H1 (cell line): ENCODE results near the gene MGLL. TPM values are rescaled to one million over a fixed set of nuclear protein-coding genes. Genes with fewer than 3 reads are reported as not detected.

Source experiments
- CTCF ChIA-PET: fragments of 300-600 bp; sonication (Branson Sonifier 250); formaldehyde crosslinking; loops from one replicate; lab custom pipeline; 2021; ENCODE audit not compliant: partially characterized antibody; lab: Charles Lee
- POLR2A ChIA-PET: fragments of 300-600 bp; sonication (Branson Sonifier 250); formaldehyde crosslinking; loops from one replicate; lab custom pipeline; 2021; ENCODE audit warnings: inconsistent platforms; ENCODE audit not compliant: partially characterized antibody; lab: Charles Lee
- DNase-seq, 2 experiments: peaks; one replicate each; pipeline versions ENCODE4 v3.0.0 to v3.0.0-alpha.2; 2010 to 2022; ENCODE audit warnings: low spot score in 2 of 2, low read depth in 1 of 2, mixed read lengths in 1 of 2
- FAIRE-seq: peaks from 2 replicates; lab custom pipeline; 2011; peaks lifted over from hg19 to GRCh38; lab: Jason Lieb, UNC
- H2AFZ ChIP-seq: 2 replicates; pipeline ENCODE4 v1.8.1; 2012; ENCODE audit warnings: low read length, inconsistent platforms
- H2AK5ac ChIP-seq: 2 replicates; pipeline ENCODE4 v1.6.1; 2013; ENCODE audit warnings: low read depth, low read length
- H2BK120ac ChIP-seq: replicated peaks from 2 replicates; pipeline ENCODE3; 2013; ENCODE audit warnings: low read depth, low read length, inconsistent platforms
- H2BK12ac ChIP-seq: 2 replicates; pipeline ENCODE4 v1.6.1; 2013; ENCODE audit warnings: low read depth, low read length
- H2BK15ac ChIP-seq: 2 replicates; pipeline ENCODE4 v1.6.1; 2013; ENCODE audit warnings: low read length
- H2BK20ac ChIP-seq: 2 replicates; pipeline ENCODE4 v1.6.1; 2013; ENCODE audit warnings: low read length
- H2BK5ac ChIP-seq: 2 replicates; pipeline ENCODE4 v1.6.1; 2013; ENCODE audit warnings: low read depth, low read length
- H3K14ac ChIP-seq: 2 replicates; pipeline ENCODE4 v1.6.1; 2013; ENCODE audit warnings: inconsistent platforms; ENCODE audit not compliant: insufficient read length
- H3K18ac ChIP-seq: 2 replicates; pipeline ENCODE4 v1.6.1; 2013; ENCODE audit warnings: low read length; ENCODE audit errors: extremely low read depth
- H3K23ac ChIP-seq: 2 replicates; pipeline ENCODE4 v1.6.1; 2013; ENCODE audit warnings: inconsistent platforms; ENCODE audit not compliant: insufficient read length
- H3K23me2 ChIP-seq: 2 replicates; pipeline ENCODE4 v1.6.1; 2013; ENCODE audit warnings: low read depth, low read length
- H3K27ac ChIP-seq: 2 replicates; pipeline ENCODE4 v1.6.1; 2011; ENCODE audit warnings: low read depth, low read length, inconsistent platforms
- H3K27me3 ChIP-seq, 4 experiments: replicated peaks in 1 of 4; 1 replicate in 1 of 4; 2 replicates in 3 of 4; pipeline versions ENCODE4 v1.6.1 to v1.8.1; 2011 to 2013; ENCODE audit warnings: low read length in 3 of 4, mild to moderate bottlenecking in 3 of 4, inconsistent platforms in 2 of 4, mixed read lengths in 2 of 4, moderate library complexity in 1 of 4; ENCODE audit not compliant: control insufficient read depth in 3 of 4, insufficient read depth in 3 of 4; ENCODE audit errors: extremely low read depth in 1 of 4
- H3K36me3 ChIP-seq, 4 experiments: 2 replicates each; pipeline versions ENCODE4 v1.6.1 to v1.8.1; 2011 to 2013; ENCODE audit warnings: mild to moderate bottlenecking in 4 of 4, low read length in 3 of 4, moderate library complexity in 2 of 4, control low read depth in 1 of 4, inconsistent platforms in 1 of 4; ENCODE audit not compliant: insufficient read depth in 4 of 4, control insufficient read depth in 2 of 4
- H3K4ac ChIP-seq: replicated peaks from 2 replicates; pipeline ENCODE3; 2013; ENCODE audit warnings: low read length, low read depth, mixed read lengths, inconsistent platforms; ENCODE audit not compliant: insufficient read length
- H3K4me1 ChIP-seq, 4 experiments: replicated peaks in 1 of 4; 1 replicate in 1 of 4; 2 replicates in 3 of 4; pipeline versions ENCODE4 v1.6.1 to v1.8.1; 2011 to 2013; ENCODE audit warnings: low read length in 3 of 4, inconsistent platforms in 2 of 4, mixed read lengths in 1 of 4; ENCODE audit not compliant: insufficient read depth in 4 of 4, control insufficient read depth in 3 of 4
- H3K4me2 ChIP-seq, 2 experiments: 2 replicates each; pipeline versions ENCODE4 v1.6.1 to v1.8.1; 2011 to 2013; ENCODE audit warnings: low read depth in 2 of 2, low read length in 2 of 2, control low read depth in 1 of 2, inconsistent platforms in 1 of 2, mild to moderate bottlenecking in 1 of 2; ENCODE audit not compliant: insufficient read depth in 1 of 2
- H3K4me3 ChIP-seq, 4 experiments: fragments of 200-600, 300-600 bp in 1 of 4; sonication (generic), shearing (Covaris generic), sonication (Bioruptor Twin) in 1 of 4; 2 replicates each; pipeline versions ENCODE4 v1.5.1 to v1.8.1; 2011 to 2016; ENCODE audit warnings: low read length in 4 of 4, low read depth in 3 of 4, control low read depth in 2 of 4, inconsistent platforms in 2 of 4, mild to moderate bottlenecking in 2 of 4, mixed read lengths in 1 of 4, moderate library complexity in 1 of 4; ENCODE audit not compliant: insufficient read depth in 2 of 4; ENCODE audit errors: extremely low read depth in 1 of 4
- H3K56ac ChIP-seq: replicated peaks from 2 replicates; pipeline ENCODE3; 2013; ENCODE audit warnings: low read depth, mild to moderate bottlenecking, mixed read lengths, low read length, inconsistent platforms; ENCODE audit not compliant: insufficient read length
- H3K79me1 ChIP-seq: 2 replicates; pipeline ENCODE4 v1.6.1; 2013; ENCODE audit warnings: low read depth, low read length, control low read depth
- H3K79me2 ChIP-seq, 2 experiments: 2 replicates each; pipeline versions ENCODE4 v1.6.1 to v1.8.1; 2012 to 2013; ENCODE audit warnings: low read length in 2 of 2, mild to moderate bottlenecking in 2 of 2, inconsistent platforms in 1 of 2; ENCODE audit not compliant: insufficient read depth in 2 of 2, control insufficient read depth in 1 of 2
- H3K9ac ChIP-seq, 4 experiments: replicated peaks in 1 of 4; 1 replicate in 1 of 4; 2 replicates in 3 of 4; pipeline versions ENCODE4 v1.6.1 to v1.8.1; 2011 to 2013; ENCODE audit warnings: low read depth in 3 of 4, low read length in 3 of 4, control low read depth in 2 of 4, mild to moderate bottlenecking in 2 of 4, moderate library complexity in 2 of 4, inconsistent platforms in 1 of 4; ENCODE audit errors: extremely low read depth in 1 of 4
- H3K9me3 ChIP-seq, 2 experiments: 2 replicates each; pipeline versions ENCODE4 v1.6.1 to v1.8.1; 2012 to 2013; ENCODE audit warnings: mild to moderate bottlenecking in 2 of 2, moderate library complexity in 2 of 2, control low read depth in 1 of 2, inconsistent platforms in 1 of 2, low read depth in 1 of 2, low read length in 1 of 2, mixed read lengths in 1 of 2; ENCODE audit not compliant: insufficient read depth in 2 of 2
- H4K20me1 ChIP-seq, 2 experiments: replicated peaks in 1 of 2; 2 replicates each; pipeline versions ENCODE3 to v1.8.1; 2011 to 2013; ENCODE audit warnings: inconsistent platforms in 2 of 2, low read length in 2 of 2, mild to moderate bottlenecking in 1 of 2; ENCODE audit not compliant: insufficient read depth in 2 of 2, control insufficient read depth in 1 of 2
- H4K5ac ChIP-seq: 2 replicates; pipeline ENCODE4 v1.6.1; 2013; ENCODE audit warnings: low read length, low read depth, mixed read lengths, inconsistent platforms; ENCODE audit not compliant: insufficient read length
- H4K8ac ChIP-seq: 2 replicates; pipeline ENCODE4 v1.8.0; 2013; ENCODE audit warnings: mild to moderate bottlenecking, moderate library complexity, low read length, inconsistent platforms; ENCODE audit not compliant: insufficient read depth; ENCODE audit errors: extremely low read depth
- H4K91ac ChIP-seq: replicated peaks from 2 replicates; pipeline ENCODE3; 2013; ENCODE audit warnings: low read length, mixed read lengths, inconsistent platforms; ENCODE audit not compliant: insufficient read length
- CHD2 ChIP-seq: IDR thresholded peaks from 2 replicates; pipeline ENCODE4 v1.6.1; 2012; ENCODE audit warnings: low read length, improper control_type of control experiment
- GTF2F1 ChIP-seq: IDR thresholded peaks from 2 replicates; pipeline ENCODE4 v1.6.1; 2012; ENCODE audit warnings: low read depth, low read length, improper control_type of control experiment, borderline replicate concordance
- JUN ChIP-seq: IDR thresholded peaks from 2 replicates; pipeline ENCODE4 v1.6.1; 2011; ENCODE audit warnings: low read depth, mild to moderate bottlenecking, improper control_type of control experiment, low read length
- POU5F1 ChIP-seq: IDR thresholded peaks from 2 replicates; pipeline ENCODE4 v1.6.1; 2011; ENCODE audit warnings: low read depth, mild to moderate bottlenecking, low read length, moderate library complexity
- RFX5 ChIP-seq: IDR thresholded peaks from 2 replicates; pipeline ENCODE4 v1.6.1; 2011; ENCODE audit warnings: low read depth, low read length, improper control_type of control experiment, borderline replicate concordance
- RNF2 ChIP-seq: fragments of 200-900, 300-1000 bp; sonication (generic); IDR thresholded peaks from 2 replicates; pipeline ENCODE4 v1.7.1; 2016; ENCODE audit warnings: borderline replicate concordance, low read depth, mild to moderate bottlenecking, antibody characterized with exemption, low read length; ENCODE audit not compliant: poor library complexity, severe bottlenecking; ENCODE audit errors: missing control alignments
- SIN3A ChIP-seq, 2 experiments: IDR thresholded peaks in 1 of 2; conservative IDR thresholded peaks in 1 of 2; 2 replicates each; pipeline ENCODE4 v1.6.1; 2011 to 2012; ENCODE audit warnings: low read length in 2 of 2, improper control_type of control experiment in 1 of 2, low read depth in 1 of 2, mild to moderate bottlenecking in 1 of 2
- SIX5 ChIP-seq: IDR thresholded peaks from 2 replicates; pipeline ENCODE4 v1.6.1; 2011; ENCODE audit warnings: mild to moderate bottlenecking, low read depth, low read length
- WGBS, 2 experiments: shearing (Covaris generic) in 1 of 2; methylation state at CpG; one replicate each; pipeline versions ENCODE4 v1.1.6 to v1.1.7; 2013 to 2015; ENCODE audit warnings: low lambda C conversion rate in 2 of 2, mixed read lengths in 2 of 2, inconsistent platforms in 1 of 2, low coverage in 1 of 2, missing lambda C conversion rate in 1 of 2; ENCODE audit not compliant: insufficient replicate concordance in 2 of 2, insufficient coverage in 1 of 2, insufficient read length in 1 of 2; ENCODE audit errors: extremely low coverage in 1 of 2, missing lambda C conversion rate in 1 of 2; 5-methylcytosine and 5-hydroxymethylcytosine counted together
- polyA plus RNA-seq, 7 experiments: library from polyadenylated mRNA; depleted of rRNA in 3 of 7; stranded (reverse) in 5 of 7; unstranded in 2 of 7; fragments of >200 nt in 5 of 7; fragments of 200-250 nt in 2 of 7; gene quantifications; 1 replicate in 5 of 7; 2 replicates in 1 of 7; 4 replicates in 1 of 7; pipeline versions ENCODE4 v1.2.1 to v1.2.3, GENCODE V29; 2011 to 2013; ENCODE audit warnings: missing spikeins in 2 of 7, mixed read lengths in 2 of 7
- total RNA-seq: library from RNA; stranded (reverse); fragmentation: NEBNext Ultra II Directional; extraction: Animal tissue kit (Norgen Biotek cat#: 25700); gene quantifications from 2 replicates; pipeline ENCODE4 v1.2.1, GENCODE V29; 2021

The MGLL gene
- total and polyA plus RNA-seq, 2 of the 8 experiments (the other 6 are each of a cell fraction or from before 2014, with no cell fraction given) = 0.05 to 0.34 TPM

GRCh38 chr3:127809611-127810010, 12.7 kb downstream of the MGLL start:
- Histone ChIP-seq H2BK20ac (no peak overlapping the region), H3K23ac (no peak overlapping the region), H2AK5ac (no peak overlapping the region), H2BK5ac (no peak overlapping the region), H2BK12ac (no peak overlapping the region), H3K14ac (no peak overlapping the region), H3K79me2 (no peaks in the 10 kb centered on the region), H2BK15ac (no peak overlapping the region), H4K91ac (no peak overlapping the region), H3K23me2 (peaks cover 4% of the 10 kb centered on the region; the same call in 1 of the 2 replicates), H2AFZ (no peak overlapping the region), H3K27me3 (no peaks in the 10 kb centered on the region), H3K9ac (no peak overlapping the region), H3K4ac (no peak overlapping the region), H3K79me1 (no peaks in the 10 kb centered on the region), H3K4me1 (no peaks in the 10 kb centered on the region), H3K9me3 (0 out of 4 replicates have a peak, but pooled peaks cover 0 to 4% of the 10 kb centered on the region in 2 experiments), H3K27ac (no peak overlapping the region), H4K8ac (no peak overlapping the region), H3K36me3 (no peaks in the 10 kb centered on the region), H4K5ac (no peak overlapping the region), H4K20me1 (peaks cover 0 to 4% of the 10 kb centered on the region in 2 experiments), H3K56ac (no peak overlapping the region), H3K4me2 (no peak overlapping the region), H3K18ac (no peak overlapping the region), H3K4me3 (no peak overlapping the region), H2BK120ac (no peak overlapping the region)
- ChIA-PET CTCF (interaction anchor here (1.1 to 2.1 kb wide), 2 partner anchors 11 to 23 kb away, joined by 4 to 9 read pairs; no protein-coding TSS in a partner anchor), POLR2A (no interaction called here)
- WGBS, 2 experiments = 91% methylated on average over 2 of the region's 2 CpGs; no CpG with 5 or more reads in 1 of the 2 experiments
- FAIRE-seq = no peak
- no peak for DNase-seq
- no peak for TF ChIP-seq CHD2
- no peak for TF ChIP-seq RFX5
- TF ChIP-seq POU5F1 = no peak
- no peak for TF ChIP-seq SIN3A (conservative IDR thresholded peaks at IDR 0.05 in 1 of 2, IDR thresholded peaks at IDR 0.05 in 1 of 2; ENCODE audit: low read depth in 1 of 2, low read length in 2 of 2)
- TF ChIP-seq RNF2 = no peak
- no peak for TF ChIP-seq SIX5
- no peak for TF ChIP-seq GTF2F1
- TF ChIP-seq JUN = no peak
